GM19240 (cell line): ENCODE data around the gene GRIN2C.

Experiments used
- DNase-seq: peaks from one replicate; pipeline ENCODE4 v3.0.0; 2011; ENCODE audit warnings: low spot score; ENCODE audit not compliant: insufficient read length

Gene GRIN2C

GRCh38 chr17:74822335-74822938 is 37.2 kb downstream of the GRIN2C start:
- no peak for DNase-seq

DNA sequence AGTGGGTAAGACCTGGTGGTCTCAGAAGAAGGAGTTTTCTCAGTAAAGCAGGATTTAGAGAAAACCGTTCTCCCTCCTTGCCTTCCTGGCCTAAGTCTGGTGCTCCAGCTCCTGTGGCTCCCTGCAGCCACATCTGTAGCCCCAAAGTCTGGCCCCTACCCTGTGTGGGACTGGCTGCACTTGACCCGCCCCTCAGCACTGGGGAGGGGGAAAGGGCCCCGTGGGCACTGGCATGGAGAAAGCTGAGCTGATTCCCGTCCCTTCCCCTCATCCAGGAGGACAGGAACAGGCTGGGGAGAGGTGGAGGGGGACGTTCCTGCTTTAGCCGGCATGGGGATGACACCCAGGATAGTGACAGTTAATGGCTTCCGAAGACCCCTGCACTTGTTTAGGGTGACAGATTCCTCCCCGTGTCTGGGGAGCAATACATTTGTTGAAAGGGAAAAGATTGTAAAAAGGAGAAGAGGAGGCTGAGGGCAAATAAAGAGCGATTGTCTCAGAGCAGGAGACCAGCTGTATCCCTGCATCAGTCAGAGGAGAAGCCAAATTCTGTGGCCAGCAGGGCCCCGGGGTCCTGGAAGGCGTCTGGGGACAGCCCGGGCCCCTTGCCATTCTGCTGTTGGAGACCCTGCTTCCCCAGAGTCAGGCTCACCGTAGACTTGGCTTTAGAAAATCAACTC is 37.9 kb downstream of the GRIN2C start:
- no peak for DNase-seq

DNA sequence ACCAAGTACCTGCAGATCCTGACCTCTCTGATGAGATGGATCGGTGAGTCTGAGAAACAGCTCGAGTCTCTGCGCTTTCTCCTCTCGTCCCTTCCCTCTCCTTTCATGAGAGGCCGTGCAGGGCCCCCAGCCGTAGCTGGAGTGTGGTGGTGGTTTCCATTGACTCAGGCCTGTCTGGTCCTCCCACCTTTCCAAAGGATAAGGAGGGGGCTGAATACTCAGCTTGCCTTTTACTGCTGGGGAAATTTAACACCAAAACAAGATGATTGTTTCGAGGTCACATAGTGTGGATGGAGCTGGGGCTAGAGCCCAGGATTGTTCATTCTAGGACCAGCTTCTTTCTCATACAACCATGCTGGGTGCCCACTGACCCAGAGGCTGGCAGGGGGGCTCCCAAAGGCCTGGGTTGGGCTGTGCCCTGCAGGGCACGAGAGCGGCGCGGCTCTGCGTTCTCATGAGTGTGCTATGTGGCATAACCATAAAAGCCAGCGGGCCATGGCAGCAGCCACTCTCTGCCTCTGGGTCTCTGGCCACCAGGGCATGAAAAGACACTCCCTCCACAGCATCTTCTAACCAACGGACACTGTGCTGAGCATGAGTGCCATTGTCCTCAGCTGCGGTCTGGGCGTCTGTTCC is 39.8 kb downstream of the GRIN2C start:
- DNase-seq: no peak

GRCh38 chr17:74818291-74818938 is 41.3 kb downstream of the GRIN2C start:
- DNase-seq: no peak

DNA sequence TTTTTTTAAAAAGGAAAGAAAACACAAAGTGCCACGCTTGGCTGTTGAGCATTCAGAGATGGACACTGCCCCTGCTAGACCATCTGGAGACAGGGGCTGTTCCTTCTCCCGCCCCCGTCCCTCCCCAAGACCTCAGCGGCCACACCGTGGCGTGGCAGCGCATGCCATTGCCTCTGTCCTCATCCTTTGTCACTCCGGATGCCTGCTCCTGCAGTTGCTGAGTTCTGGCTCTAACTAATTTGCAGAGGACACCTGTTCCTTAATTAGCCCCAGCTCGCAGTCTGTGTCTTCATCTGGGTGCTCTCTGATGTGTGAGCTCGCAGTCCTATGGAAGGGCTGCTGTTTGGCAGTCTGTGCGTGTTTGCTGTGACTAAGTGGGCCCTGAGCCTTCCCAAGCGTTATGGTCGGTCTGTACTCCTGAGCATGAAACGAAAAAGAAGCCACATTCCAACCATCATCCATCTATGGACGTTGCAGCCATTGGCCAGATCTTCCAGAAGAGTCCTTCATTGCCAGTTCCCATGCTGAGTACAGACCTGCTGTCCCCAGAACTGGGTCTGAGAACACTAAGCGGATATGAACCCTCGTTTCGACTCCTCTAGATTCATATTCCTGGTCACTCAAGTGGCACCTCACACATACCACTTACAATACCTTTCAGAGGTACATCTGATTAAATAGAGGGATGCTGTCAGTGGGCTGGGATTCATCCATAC is 42.6 kb downstream of the GRIN2C start:
- DNase-seq: no peak

DNA sequence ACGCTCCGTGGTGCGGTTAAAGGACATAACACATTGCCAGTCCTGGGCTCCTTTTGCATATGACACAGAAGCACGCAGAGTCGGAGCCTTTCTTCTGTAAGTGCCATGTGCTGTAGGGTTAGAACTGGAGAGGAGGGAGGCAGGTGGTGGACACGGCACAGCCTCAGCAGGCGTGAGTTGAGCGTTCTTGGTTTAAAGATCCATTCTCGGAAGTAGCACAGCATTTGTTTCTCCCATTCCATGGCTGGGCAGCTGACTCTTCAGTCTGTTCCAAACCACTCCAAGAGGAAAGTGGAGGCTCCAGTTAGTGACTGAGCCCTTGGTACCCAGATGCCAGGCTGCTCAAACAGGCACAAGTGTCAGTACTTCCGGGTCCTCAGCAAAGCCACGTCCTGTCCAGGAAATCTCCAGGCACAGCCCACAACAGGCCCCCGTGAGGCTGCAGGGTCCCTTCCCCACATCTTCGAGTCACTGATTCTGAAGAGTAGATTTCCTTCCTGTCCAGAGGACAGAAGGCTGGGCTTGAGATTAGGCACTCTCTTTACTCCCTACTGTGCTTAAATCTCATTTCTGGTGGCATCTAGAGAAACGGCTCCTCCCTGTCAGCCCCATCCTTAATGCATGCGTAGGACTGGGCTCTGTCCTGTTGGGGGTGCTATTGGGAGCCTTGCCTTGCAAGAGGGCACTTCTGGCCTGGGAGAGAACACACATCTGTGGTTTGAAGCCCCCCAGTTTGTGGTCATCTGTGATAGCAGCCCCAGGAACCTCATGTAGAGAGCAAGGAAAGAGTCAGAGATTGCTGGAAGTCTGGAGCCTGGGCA is 43.9 kb downstream of the GRIN2C start:
- no peak for DNase-seq

GRCh38 chr17:74815067-74815466 is 44.6 kb downstream of the GRIN2C start:
- DNase-seq: no peak

- no peak for DNase-seq
Observed at GRCh38 chr17:74814453-74814852, 45.2 kb downstream of the GRIN2C start.

GRCh38 chr17:74812109-74813009 is 47.3 kb downstream of the GRIN2C start:
- DNase-seq: no peak

- no peak for DNase-seq
Observed at GRCh38 chr17:74810699-74811485, 48.8 kb downstream of the GRIN2C start.

- DNase-seq: no peak
Observed at GRCh38 chr17:74808714-74809430, 50.8 kb downstream of the GRIN2C start.

DNA sequence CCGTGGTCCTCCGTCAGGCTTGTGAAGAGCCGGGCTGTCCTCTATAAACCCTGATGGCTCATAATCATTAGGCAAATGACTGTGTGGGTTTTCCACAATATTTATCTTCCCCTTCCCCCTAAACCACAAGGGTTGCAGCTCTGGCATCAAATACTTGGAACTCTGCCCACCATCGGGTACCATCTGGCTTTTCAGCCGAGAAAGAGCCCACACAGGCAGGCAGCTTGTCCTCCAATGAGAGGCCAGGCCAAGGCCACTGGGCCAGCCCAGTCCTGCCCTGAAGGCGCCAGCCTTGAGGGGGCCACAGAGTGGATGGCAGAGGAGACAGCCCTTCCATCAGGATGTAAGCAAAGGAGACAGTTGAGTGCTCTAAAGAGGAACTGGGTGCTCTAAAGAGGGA is 51.8 kb downstream of the GRIN2C start:
- no peak for DNase-seq

- no peak for DNase-seq
Observed at GRCh38 chr17:74807441-74807840, 52.2 kb downstream of the GRIN2C start.

DNA sequence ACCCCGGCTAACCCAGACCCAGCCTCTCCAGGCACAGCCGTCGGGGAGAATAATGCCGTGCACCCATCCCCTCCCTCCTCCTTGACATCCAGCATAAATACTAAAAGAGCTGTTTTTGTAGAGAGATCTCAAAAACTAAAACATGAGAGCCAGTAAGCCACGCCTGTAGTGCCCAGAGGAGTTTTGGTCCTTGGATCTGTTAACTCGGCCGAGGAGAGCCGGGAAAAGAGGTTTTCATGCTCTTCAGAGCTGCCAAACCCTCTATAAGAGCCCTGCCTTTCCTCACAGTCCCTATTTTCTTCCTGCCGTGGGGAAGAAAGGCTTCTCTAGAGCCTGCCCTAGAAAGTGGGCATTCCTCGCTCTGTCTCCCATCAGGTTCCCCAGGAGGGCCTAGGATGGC is 53.4 kb downstream of the GRIN2C start:
- no peak for DNase-seq

- DNase-seq: no peak
Observed at GRCh38 chr17:74805591-74805991, 54.1 kb downstream of the GRIN2C start.

DNA sequence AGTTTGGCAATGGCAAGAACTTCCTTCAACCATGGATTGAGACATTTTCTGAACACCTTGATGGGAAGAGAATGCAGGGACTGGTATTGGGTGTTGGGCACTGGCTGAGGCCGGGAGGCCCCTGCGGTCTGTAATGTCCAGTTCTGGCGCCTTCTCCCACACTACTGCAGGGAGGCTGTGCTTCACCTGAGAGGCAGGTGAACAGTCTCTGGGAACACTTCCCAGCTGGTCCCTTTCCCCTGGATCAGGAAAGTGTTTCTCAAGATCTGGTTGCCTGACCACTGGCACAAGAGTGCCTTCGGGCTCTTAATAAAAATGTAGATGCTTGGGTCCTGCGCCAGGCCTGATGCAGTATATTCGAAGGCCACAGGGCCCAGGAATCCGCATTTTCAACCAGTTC is 55.0 kb downstream of the GRIN2C start:
- no peak for DNase-seq

DNA sequence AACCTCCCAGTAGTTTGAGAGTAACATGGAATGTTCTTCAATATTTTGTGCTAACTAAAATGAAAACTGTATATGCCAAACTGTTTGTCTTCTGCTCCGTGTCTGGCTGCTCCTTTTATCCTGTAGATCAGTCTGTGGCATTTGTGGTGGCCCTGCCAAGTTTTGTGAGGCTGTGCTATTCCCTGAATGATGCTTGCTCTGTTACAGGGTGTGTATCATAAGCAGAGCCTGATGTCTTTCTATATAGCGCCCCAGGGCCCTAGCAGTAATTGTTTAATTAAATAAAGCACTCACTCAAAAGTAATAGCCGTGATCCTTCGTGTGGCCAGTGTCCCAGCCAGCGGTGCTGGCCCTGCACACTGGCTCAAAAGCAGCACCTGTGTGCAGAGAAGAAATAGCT is 55.7 kb downstream of the GRIN2C start:
- no peak for DNase-seq

GRCh38 chr17:74803388-74803930 is 56.2 kb downstream of the GRIN2C start:
- DNase-seq: no peak
